CD14-positive monocyte (primary cell): ENCODE measurements around the gene CHML. TPM values are rescaled to one million over a fixed set of nuclear protein-coding genes. Genes with fewer than 3 reads are reported as not detected.

Experiments used
- DNase-seq, 3 donors: peaks; one replicate each; pipeline ENCODE4 v3.0.0-alpha.2; 2011 to 2022
- H2AFZ ChIP-seq: 2 replicates; pipeline ENCODE4 v1.6.0; 2012; ENCODE audit warnings: mild to moderate bottlenecking, low read depth, low read length, inconsistent platforms; ENCODE audit not compliant: insufficient read depth, poor library complexity, severe bottlenecking
- H3K27ac ChIP-seq, 2 donors: 1 replicate in 1 of 2; 2 replicates in 1 of 2; pipeline ENCODE4 v1.5.1; 2012 to 2013; ENCODE audit warnings: low read length in 2 of 2, control low read depth in 1 of 2, inconsistent platforms in 1 of 2, low read depth in 1 of 2, mild to moderate bottlenecking in 1 of 2
- H3K27me3 ChIP-seq, 2 donors: one replicate each; pipeline versions ENCODE4 v1.6.0 to v1.6.1; 2011 to 2013; ENCODE audit warnings: low read length in 2 of 2; ENCODE audit not compliant: control insufficient read depth in 2 of 2, insufficient read depth in 2 of 2
- H3K36me3 ChIP-seq, 2 donors: replicated peaks in 1 of 2; 1 replicate in 1 of 2; 2 replicates in 1 of 2; pipeline versions ENCODE4 v1.5.1 to v1.6.1; 2012 to 2013; ENCODE audit warnings: low read length in 2 of 2, control low read depth in 1 of 2, inconsistent platforms in 1 of 2, mild to moderate bottlenecking in 1 of 2; ENCODE audit not compliant: insufficient read depth in 2 of 2, control insufficient read depth in 1 of 2
- H3K4me1 ChIP-seq, 2 donors: 1 replicate in 1 of 2; 2 replicates in 1 of 2; pipeline versions ENCODE4 v1.5.1 to v1.6.1; 2012 to 2013; ENCODE audit warnings: low read length in 2 of 2, control low read depth in 1 of 2, inconsistent platforms in 1 of 2, mild to moderate bottlenecking in 1 of 2, moderate library complexity in 1 of 2; ENCODE audit not compliant: insufficient read depth in 2 of 2, control insufficient read depth in 1 of 2
- H3K4me2 ChIP-seq: replicated peaks from 2 replicates; pipeline ENCODE3; 2012; ENCODE audit warnings: low read length, moderate library complexity, mild to moderate bottlenecking; ENCODE audit not compliant: poor library complexity, severe bottlenecking; ENCODE audit errors: extremely low read depth
- H3K4me3 ChIP-seq, 3 experiments: fragments of 200-600 bp in 1 of 3; sonication (generic) in 1 of 3; replicated peaks in 1 of 3; 1 replicate in 2 of 3; 2 replicates in 1 of 3; pipeline ENCODE4 v1.5.1; 2011 to 2013; ENCODE audit warnings: low read length in 3 of 3, mild to moderate bottlenecking in 3 of 3, control low read depth in 2 of 3, low read depth in 2 of 3, inconsistent platforms in 1 of 3, moderate library complexity in 1 of 3
- H3K79me2 ChIP-seq: 2 replicates; pipeline ENCODE4 v1.6.0; 2012; ENCODE audit warnings: mild to moderate bottlenecking, control low read depth, inconsistent platforms, low read length, moderate library complexity; ENCODE audit not compliant: insufficient read depth
- H3K9ac ChIP-seq: 2 replicates; pipeline ENCODE4 v1.6.0; 2017; ENCODE audit warnings: low read length, mild to moderate bottlenecking; ENCODE audit not compliant: insufficient read depth, poor library complexity, severe bottlenecking
- H3K9me3 ChIP-seq, 2 donors: replicated peaks in 1 of 2; 1 replicate in 1 of 2; 2 replicates in 1 of 2; pipeline versions ENCODE4 v1.5.1 to v1.6.1; 2012 to 2013; ENCODE audit warnings: low read length in 2 of 2, control low read depth in 1 of 2; ENCODE audit not compliant: control insufficient read depth in 1 of 2, insufficient read depth in 1 of 2
- H4K20me1 ChIP-seq: 2 replicates; pipeline ENCODE4 v1.6.0; 2012; ENCODE audit warnings: mild to moderate bottlenecking, low read length, control low read depth, moderate library complexity; ENCODE audit not compliant: insufficient read depth
- H3K27ac Mint-ChIP-seq, 7 donors: one replicate each; pipeline ENCODE4 v1.8.0; 2020; ENCODE audit warnings: mild to moderate bottlenecking in 7 of 7, mixed read lengths in 7 of 7, moderate library complexity in 6 of 7, inconsistent platforms in 2 of 7
- H3K27me3 Mint-ChIP-seq, 3 donors: one replicate each; pipeline ENCODE4 v1.8.0; 2021 to 2022; ENCODE audit warnings: low read depth in 3 of 3, mild to moderate bottlenecking in 3 of 3, mixed read lengths in 3 of 3, moderate library complexity in 3 of 3, inconsistent platforms in 1 of 3
- H3K36me3 Mint-ChIP-seq, 2 donors: one replicate each; pipeline ENCODE4 v1.8.0; 2020; ENCODE audit warnings: mixed read lengths in 2 of 2, inconsistent platforms in 1 of 2, mild to moderate bottlenecking in 1 of 2
- H3K4me1 Mint-ChIP-seq: one replicate; pipeline ENCODE4 v1.8.0; 2020; ENCODE audit warnings: mild to moderate bottlenecking, mixed read lengths
- H3K4me3 Mint-ChIP-seq, 2 donors: one replicate each; pipeline ENCODE4 v1.8.0; 2020; ENCODE audit warnings: mild to moderate bottlenecking in 2 of 2, mixed read lengths in 2 of 2, moderate library complexity in 1 of 2
- H3K9me3 Mint-ChIP-seq, 7 donors: one replicate each; pipeline ENCODE4 v1.8.0; 2020 to 2022; ENCODE audit warnings: mixed read lengths in 7 of 7, mild to moderate bottlenecking in 6 of 7, moderate library complexity in 6 of 7, inconsistent platforms in 2 of 7
- CTCF ChIP-seq: fragments of 200-600 bp; IDR thresholded peaks from one replicate; pipeline ENCODE4 v1.8.0; 2022; ENCODE audit warnings: antibody characterized with exemption, mild to moderate bottlenecking
- WGBS: methylation state at CpG from one replicate; pipeline ENCODE4 v1.1.5; 2013; ENCODE audit warnings: missing lambda C conversion rate; ENCODE audit not compliant: insufficient coverage; 5-methylcytosine and 5-hydroxymethylcytosine counted together
- intact Hi-C, 2 donors: fragments of 100-400 bp; cut with micrococcal nuclease; formaldehyde crosslinking; loops; one replicate each; pipeline versions ENCODE4 v1.15.0 to v1.15.1; 2023
- polyA plus RNA-seq, 3 donors: library from polyadenylated mRNA; depleted of rRNA in 1 of 3; unstranded in 2 of 3; stranded (reverse) in 1 of 3; fragments of 300-500 nt in 2 of 3; fragments of >200 nt in 1 of 3; fragmentation: Illumina TruSeq in 2 of 3; gene quantifications; 1 replicate in 2 of 3; 2 replicates in 1 of 3; pipeline ENCODE4 v1.2.3, GENCODE V29; 2012 to 2021

CHML gene
- polyA plus RNA-seq, 3 donors = 3.4 to 6.6 (median 3.4) TPM

GRCh38 chr1:241627453-241628259 is 12.5 kb downstream of the CHML start:
- Histone ChIP-seq H3K36me3 (peaks cover 2 to 38% of the 10 kb centered on the region in 2 donors), H3K4me3 (peak overlapping the region in 2 of 3 experiments; percentile 25 to 47), H3K4me2 (peak overlapping the region; percentile 49), H3K27me3 (no peaks in the 10 kb centered on the region), H3K9ac (no peak overlapping the region), H3K4me1 (peaks cover 9 to 12% of the 10 kb centered on the region in 2 donors), H3K27ac (peak overlapping the region; percentile 33 to 61), H2AFZ (no peak overlapping the region), H3K9me3 (no peaks in the 10 kb centered on the region), H3K79me2 (peaks cover 27% of the 10 kb centered on the region), H4K20me1 (no peaks in the 10 kb centered on the region)
- TF ChIP-seq CTCF = peak; percentile 76
- Mint-ChIP-seq H3K4me3 (peak overlapping the region; percentile 67 to 81), H3K27ac (peak overlapping the region; percentile 54 to 89 (median 72)), H3K36me3 (peaks cover 17 to 18% of the 10 kb centered on the region in 2 donors), H3K27me3 (peaks cover 0 to 2% (median 0%) of the 10 kb centered on the region in 3 donors), H3K9me3 (no peaks in the 10 kb centered on the region), H3K4me1 (peaks cover 12% of the 10 kb centered on the region)
- WGBS = 91% methylated on average over 4 of the region's 9 CpGs
- DNase-seq = peak; percentile 61 to 77 (median 66)
- intact Hi-C loops = loop anchor here (5.0 kb wide), 2 partner anchors 95 to 100 kb away; partner anchors contain the start of gene KMO (in 1 of the 2)

- TF ChIP-seq CTCF = no peak
- Mint-ChIP-seq H3K9me3 (no peaks in the 10 kb centered on the region), H3K27ac (no peak overlapping the region), H3K36me3 (peaks cover 18 to 19% of the 10 kb centered on the region in 2 donors), H3K27me3 (peaks cover 0 to 2% (median 0%) of the 10 kb centered on the region in 3 donors), H3K4me3 (no peak overlapping the region), H3K4me1 (peaks cover 12% of the 10 kb centered on the region)
- H2AFZ ChIP-seq = no peak overlapping the region
- H3K4me3 ChIP-seq = no peak overlapping the region
- WGBS = no CpG with 5 or more reads among the region's 2 CpGs
- H3K4me1 ChIP-seq = peaks cover 9 to 12% of the 10 kb centered on the region in 2 donors
- no peaks in the 10 kb centered on the region for H3K9me3 ChIP-seq
- intact Hi-C loops = loop anchor here (5.0 kb wide), 2 partner anchors 93 to 98 kb away; partner anchors contain the start of gene KMO (in 1 of the 2)
- H3K27me3 ChIP-seq = no peaks in the 10 kb centered on the region
- no peak overlapping the region for H3K4me2 ChIP-seq
- H3K36me3 ChIP-seq = peaks cover 2 to 32% of the 10 kb centered on the region in 2 donors
- peaks cover 12% of the 10 kb centered on the region for H3K79me2 ChIP-seq
- DNase-seq = no peak
- H3K9ac ChIP-seq = no peak overlapping the region
- H3K27ac ChIP-seq = no peak overlapping the region
- H4K20me1 ChIP-seq = no peaks in the 10 kb centered on the region
These were observed 15.2 kb downstream of the CHML start for GRCh38 chr1:241624935-241625334.
